ENCODE measurements around the gene SMIM44. TPM values are rescaled to one million over a fixed set of nuclear protein-coding genes. Genes with fewer than 3 reads are reported as not detected.

Gene SMIM44
- total and polyA plus RNA-seq, 2 donors, result not detected

- DNase-seq (ENCODE audit: low read depth in 6 of 9, low spot score in 9 of 9), result no peak
- Histone ChIP-seq H3K4me1 (ENCODE audit: control insufficient read depth in 2 of 2, insufficient read depth in 2 of 2, low read length in 2 of 2) (peaks cover 6 to 7% of the 10 kb centered on the region in 2 donors), H3K36me3 (ENCODE audit: control insufficient read depth in 2 of 2, insufficient read depth in 2 of 2, low read length in 1 of 2) (peaks cover 39 to 54% of the 10 kb centered on the region in 2 donors), H3K9me3 (ENCODE audit: control insufficient read depth in 2 of 2, insufficient read depth in 1 of 2, low read length in 1 of 2) (no peaks in the 10 kb centered on the region), H3K27me3 (ENCODE audit: control insufficient read depth in 2 of 2, insufficient read depth in 1 of 2, low read length in 1 of 2) (no peaks in the 10 kb centered on the region), H3K4me3 (ENCODE audit: low read length in 2 of 2) (no peak overlapping the region), H3K27ac (ENCODE audit: low read depth in 1 of 2, low read length in 1 of 2) (no peak overlapping the region)
- WGBS, result 98% methylated on average over 2 of the region's 2 CpGs
Observed at GRCh38 chr19:3518659-3519058, 35.4 kb upstream of the SMIM44 start.

DNA sequence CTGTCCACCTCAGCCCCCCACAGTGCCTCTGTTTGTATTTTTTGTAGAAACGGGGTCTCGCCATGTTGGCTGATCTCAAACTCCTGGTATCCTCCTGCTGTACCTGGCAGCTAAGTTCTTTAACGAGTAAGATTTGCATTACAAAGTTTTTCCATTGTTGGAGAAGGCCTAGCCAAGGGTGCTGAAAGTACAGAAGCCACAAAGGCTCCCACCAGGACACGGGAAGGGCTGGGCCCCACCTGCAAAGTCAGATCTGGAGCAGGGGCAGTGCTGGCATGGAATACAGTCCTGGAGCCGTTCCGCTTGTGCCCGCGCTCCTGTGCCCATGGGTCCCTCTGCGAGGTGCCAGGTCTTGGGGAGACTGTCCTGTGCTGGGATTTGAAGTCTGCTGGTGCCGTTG lies 35.0 kb upstream of the SMIM44 start:
- Histone ChIP-seq H3K27ac (ENCODE audit: low read depth in 1 of 2, low read length in 1 of 2) (no peak overlapping the region), H3K4me3 (ENCODE audit: low read length in 2 of 2) (no peak overlapping the region), H3K9me3 (ENCODE audit: control insufficient read depth in 2 of 2, insufficient read depth in 1 of 2, low read length in 1 of 2) (no peaks in the 10 kb centered on the region), H3K4me1 (ENCODE audit: control insufficient read depth in 2 of 2, insufficient read depth in 2 of 2, low read length in 2 of 2) (peaks cover 6 to 7% of the 10 kb centered on the region in 2 donors), H3K27me3 (ENCODE audit: control insufficient read depth in 2 of 2, insufficient read depth in 1 of 2, low read length in 1 of 2) (no peaks in the 10 kb centered on the region), H3K36me3 (ENCODE audit: control insufficient read depth in 2 of 2, insufficient read depth in 2 of 2, low read length in 1 of 2) (peaks cover 35 to 52% of the 10 kb centered on the region in 2 donors)
- DNase-seq (ENCODE audit: low read depth in 6 of 9, low spot score in 9 of 9), result no peak
- WGBS, result 96% methylated on average over 10 of the region's 10 CpGs

DNA sequence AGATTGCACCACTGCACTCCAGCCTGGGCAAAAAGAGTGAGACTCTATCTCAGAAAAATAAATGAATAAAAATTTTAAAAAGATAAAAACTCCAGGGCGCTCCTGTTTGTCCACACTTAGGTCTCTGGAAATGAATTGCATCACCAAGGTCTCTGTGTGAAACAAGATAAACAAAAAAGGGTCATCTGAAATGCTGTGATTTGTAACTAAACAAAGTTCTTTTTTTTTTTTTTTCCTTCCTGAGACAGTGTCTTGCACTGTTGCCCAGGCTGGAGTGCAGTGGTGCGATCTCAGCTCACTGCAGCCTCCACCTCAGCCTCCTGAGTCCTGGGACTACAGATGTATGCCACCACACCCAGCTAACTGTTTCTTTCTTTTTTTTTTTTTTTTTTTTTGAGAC lies 34.4 kb upstream of the SMIM44 start:
- no peak overlapping the region for H3K27ac ChIP-seq (ENCODE audit: low read depth in 1 of 2, low read length in 1 of 2)
- peaks cover 6 to 7% of the 10 kb centered on the region in 2 donors for H3K4me1 ChIP-seq (ENCODE audit: control insufficient read depth in 2 of 2, insufficient read depth in 2 of 2, low read length in 2 of 2)
- WGBS, result 96% methylated on average over 2 of the region's 2 CpGs
- H3K9me3 ChIP-seq (ENCODE audit: control insufficient read depth in 2 of 2, insufficient read depth in 1 of 2, low read length in 1 of 2), result no peaks in the 10 kb centered on the region
- H3K36me3 ChIP-seq (ENCODE audit: control insufficient read depth in 2 of 2, insufficient read depth in 2 of 2, low read length in 1 of 2), result peaks cover 32 to 47% of the 10 kb centered on the region in 2 donors
- H3K27me3 ChIP-seq (ENCODE audit: control insufficient read depth in 2 of 2, insufficient read depth in 1 of 2, low read length in 1 of 2), result no peaks in the 10 kb centered on the region
- no peak overlapping the region for H3K4me3 ChIP-seq (ENCODE audit: low read length in 2 of 2)
- no peak for DNase-seq (ENCODE audit: low read depth in 6 of 9, low spot score in 9 of 9)

DNA sequence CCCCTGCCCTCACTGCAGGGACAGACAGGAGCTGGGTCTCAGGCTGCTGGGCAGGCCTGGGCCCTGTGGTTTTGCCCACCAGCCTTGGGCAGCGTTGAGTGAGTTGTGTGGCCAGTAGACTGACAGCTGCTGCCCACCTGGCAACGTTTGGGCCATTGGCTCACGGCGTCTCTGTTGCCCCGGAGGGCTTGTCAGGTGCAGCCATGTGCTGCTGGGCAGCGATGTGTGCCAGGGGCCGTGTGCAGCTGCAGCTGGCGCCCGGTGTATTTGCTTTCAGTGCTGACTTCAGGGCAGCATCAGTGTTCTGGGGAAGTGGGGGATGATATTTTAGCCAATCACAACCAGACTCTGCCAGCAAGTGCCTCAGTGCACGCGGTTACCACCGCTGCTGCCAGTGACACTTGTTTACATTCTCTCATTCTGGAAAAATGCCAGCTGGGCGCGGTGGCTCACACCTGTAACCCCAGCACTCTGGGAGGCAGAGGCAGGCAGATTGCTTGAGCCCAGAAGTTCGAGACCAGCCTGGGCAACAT lies 33.5 kb upstream of the SMIM44 start:
- H3K9me3 ChIP-seq (ENCODE audit: control insufficient read depth in 2 of 2, insufficient read depth in 1 of 2, low read length in 1 of 2), result no peaks in the 10 kb centered on the region
- H3K4me1 ChIP-seq (ENCODE audit: control insufficient read depth in 2 of 2, insufficient read depth in 2 of 2, low read length in 2 of 2), result peaks cover 6 to 7% of the 10 kb centered on the region in 2 donors
- 62% methylated on average over 15 of the region's 15 CpGs for WGBS
- peak in 2 of 9 donors; percentile 37 to 46 for DNase-seq (ENCODE audit: low read depth in 6 of 9, low spot score in 9 of 9)
- peak overlapping the region; percentile 26 to 43 for H3K27ac ChIP-seq (ENCODE audit: low read depth in 1 of 2, low read length in 1 of 2)
- no peaks in the 10 kb centered on the region for H3K27me3 ChIP-seq (ENCODE audit: control insufficient read depth in 2 of 2, insufficient read depth in 1 of 2, low read length in 1 of 2)
- H3K36me3 ChIP-seq (ENCODE audit: control insufficient read depth in 2 of 2, insufficient read depth in 2 of 2, low read length in 1 of 2), result peaks cover 32 to 47% of the 10 kb centered on the region in 2 donors
- no peak overlapping the region for H3K4me3 ChIP-seq (ENCODE audit: low read length in 2 of 2)

DNA sequence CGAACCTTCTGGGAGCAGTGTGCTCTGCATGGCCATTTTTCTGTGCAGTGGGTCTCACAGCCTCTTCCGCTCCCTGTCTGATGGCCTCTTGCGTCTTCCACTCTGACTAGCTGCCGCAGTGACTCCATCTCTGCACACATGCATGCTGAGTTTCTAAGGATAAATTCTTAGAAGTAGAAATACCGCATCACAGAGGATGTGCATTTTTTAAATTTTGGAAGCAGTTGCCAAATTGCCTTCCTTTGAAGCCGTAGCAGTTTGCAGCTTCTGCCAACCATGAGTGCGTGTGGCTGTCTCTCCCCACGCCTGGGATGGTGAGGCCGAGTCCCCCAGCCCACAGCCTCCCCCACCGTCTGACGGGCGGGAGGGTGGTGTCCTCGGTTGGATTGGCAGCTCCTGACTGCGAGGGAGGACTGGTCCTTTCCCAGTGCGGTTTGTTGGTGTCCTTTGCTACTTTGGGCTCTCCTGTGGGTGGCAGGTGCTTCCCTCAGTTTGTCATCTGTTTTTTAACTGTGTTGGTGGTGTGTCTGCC lies 32.7 kb upstream of the SMIM44 start:
- Histone ChIP-seq H3K4me1 (ENCODE audit: control insufficient read depth in 2 of 2, insufficient read depth in 2 of 2, low read length in 2 of 2) (peaks cover 6 to 7% of the 10 kb centered on the region in 2 donors), H3K27ac (ENCODE audit: low read depth in 1 of 2, low read length in 1 of 2) (peak overlapping the region in 1 of 2 donors; percentile 10), H3K36me3 (ENCODE audit: control insufficient read depth in 2 of 2, insufficient read depth in 2 of 2, low read length in 1 of 2) (peaks cover 35 to 49% of the 10 kb centered on the region in 2 donors), H3K9me3 (ENCODE audit: control insufficient read depth in 2 of 2, insufficient read depth in 1 of 2, low read length in 1 of 2) (no peaks in the 10 kb centered on the region), H3K27me3 (ENCODE audit: control insufficient read depth in 2 of 2, insufficient read depth in 1 of 2, low read length in 1 of 2) (no peaks in the 10 kb centered on the region), H3K4me3 (ENCODE audit: low read length in 2 of 2) (no peak overlapping the region)
- DNase-seq (ENCODE audit: low read depth in 6 of 9, low spot score in 9 of 9), result no peak
- 85% methylated on average over 15 of the region's 15 CpGs for WGBS

- WGBS, result 97% methylated on average over 12 of the region's 12 CpGs
- DNase-seq (ENCODE audit: low read depth in 6 of 9, low spot score in 9 of 9), result no peak
- Histone ChIP-seq H3K9me3 (ENCODE audit: control insufficient read depth in 2 of 2, insufficient read depth in 1 of 2, low read length in 1 of 2) (no peaks in the 10 kb centered on the region), H3K4me3 (ENCODE audit: low read length in 2 of 2) (no peak overlapping the region), H3K27me3 (ENCODE audit: control insufficient read depth in 2 of 2, insufficient read depth in 1 of 2, low read length in 1 of 2) (no peaks in the 10 kb centered on the region), H3K36me3 (ENCODE audit: control insufficient read depth in 2 of 2, insufficient read depth in 2 of 2, low read length in 1 of 2) (peaks cover 43 to 48% of the 10 kb centered on the region in 2 donors), H3K4me1 (ENCODE audit: control insufficient read depth in 2 of 2, insufficient read depth in 2 of 2, low read length in 2 of 2) (peaks cover 6 to 7% of the 10 kb centered on the region in 2 donors), H3K27ac (ENCODE audit: low read depth in 1 of 2, low read length in 1 of 2) (no peak overlapping the region)
Observed at GRCh38 chr19:3514930-3515329, 31.7 kb upstream of the SMIM44 start.

GRCh38 chr19:3513229-3514140 lies 30.2 kb upstream of the SMIM44 start:
- no peak for DNase-seq (ENCODE audit: low read depth in 6 of 9, low spot score in 9 of 9)
- no peaks in the 10 kb centered on the region for H3K9me3 ChIP-seq (ENCODE audit: control insufficient read depth in 2 of 2, insufficient read depth in 1 of 2, low read length in 1 of 2)
- H3K4me1 ChIP-seq (ENCODE audit: control insufficient read depth in 2 of 2, insufficient read depth in 2 of 2, low read length in 2 of 2), result peaks cover 7% of the 10 kb centered on the region in 2 donors
- no peak overlapping the region for H3K4me3 ChIP-seq (ENCODE audit: low read length in 2 of 2)
- peaks cover 42 to 52% of the 10 kb centered on the region in 2 donors for H3K36me3 ChIP-seq (ENCODE audit: control insufficient read depth in 2 of 2, insufficient read depth in 2 of 2, low read length in 1 of 2)
- whole genome bisulfite sequencing, result 98% methylated on average over 23 of the region's 23 CpGs
- H3K27ac ChIP-seq (ENCODE audit: low read depth in 1 of 2, low read length in 1 of 2), result no peak overlapping the region
- H3K27me3 ChIP-seq (ENCODE audit: control insufficient read depth in 2 of 2, insufficient read depth in 1 of 2, low read length in 1 of 2), result no peaks in the 10 kb centered on the region

DNA sequence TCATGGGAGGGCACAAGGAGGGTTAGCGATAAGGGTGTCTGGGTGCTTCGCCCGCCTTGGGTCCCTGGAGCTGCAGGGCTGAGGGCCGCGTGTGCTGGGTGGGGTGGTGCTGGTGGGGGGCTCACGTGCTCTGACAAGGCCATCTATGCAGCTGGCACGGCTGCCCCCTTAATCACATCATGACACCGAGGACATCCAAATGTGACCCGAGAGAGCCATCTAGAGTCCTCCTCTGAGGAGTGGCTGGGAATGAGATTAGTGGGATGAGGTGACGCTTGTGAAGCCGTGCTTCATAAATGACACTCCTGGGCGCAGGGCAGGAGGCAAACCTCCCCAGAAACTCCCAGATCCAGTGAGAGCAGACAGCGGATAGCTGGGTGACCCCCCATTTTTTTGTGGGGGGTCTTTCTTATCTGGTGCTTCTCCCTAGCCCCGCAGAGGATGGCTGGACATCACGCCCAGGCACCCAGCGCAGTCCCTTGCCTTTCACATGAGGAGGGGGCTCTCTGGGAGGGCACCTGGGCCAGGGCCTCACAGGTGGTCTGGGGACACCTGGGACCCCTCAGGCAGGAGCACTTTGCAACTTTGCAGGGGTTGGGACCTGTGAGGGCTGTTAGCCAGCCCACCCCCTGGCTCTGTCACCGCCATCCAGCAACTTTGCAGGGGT lies 29.5 kb upstream of the SMIM44 start:
- Histone ChIP-seq H3K9me3 (ENCODE audit: control insufficient read depth in 2 of 2, insufficient read depth in 1 of 2, low read length in 1 of 2) (no peaks in the 10 kb centered on the region), H3K27me3 (ENCODE audit: control insufficient read depth in 2 of 2, insufficient read depth in 1 of 2, low read length in 1 of 2) (no peaks in the 10 kb centered on the region), H3K36me3 (ENCODE audit: control insufficient read depth in 2 of 2, insufficient read depth in 2 of 2, low read length in 1 of 2) (peaks cover 40 to 51% of the 10 kb centered on the region in 2 donors), H3K4me3 (ENCODE audit: low read length in 2 of 2) (no peak overlapping the region), H3K4me1 (ENCODE audit: control insufficient read depth in 2 of 2, insufficient read depth in 2 of 2, low read length in 2 of 2) (peaks cover 7 to 11% of the 10 kb centered on the region in 2 donors), H3K27ac (ENCODE audit: low read depth in 1 of 2, low read length in 1 of 2) (no peak overlapping the region)
- over 99% methylated on average over 17 of the region's 17 CpGs for WGBS
- DNase-seq (ENCODE audit: low read depth in 6 of 9, low spot score in 9 of 9), result no peak
